GM15510 (cell line): ENCODE data around the gene TP73.
A peak's percentile ranks its signal among the peaks of the same experiment; 100 is the strongest.

Source experiments
- POLR2A ChIP-seq: IDR thresholded peaks from 3 replicates; pipeline ENCODE4 v1.6.1; 2011; ENCODE audit warnings: borderline replicate concordance; ENCODE audit not compliant: insufficient read length; ENCODE audit errors: extremely low read depth

The TP73 gene

GRCh38 chr1:3640121-3640837, 12.0 kb upstream of the TP73 start:
- no peak for TF ChIP-seq POLR2A

DNA sequence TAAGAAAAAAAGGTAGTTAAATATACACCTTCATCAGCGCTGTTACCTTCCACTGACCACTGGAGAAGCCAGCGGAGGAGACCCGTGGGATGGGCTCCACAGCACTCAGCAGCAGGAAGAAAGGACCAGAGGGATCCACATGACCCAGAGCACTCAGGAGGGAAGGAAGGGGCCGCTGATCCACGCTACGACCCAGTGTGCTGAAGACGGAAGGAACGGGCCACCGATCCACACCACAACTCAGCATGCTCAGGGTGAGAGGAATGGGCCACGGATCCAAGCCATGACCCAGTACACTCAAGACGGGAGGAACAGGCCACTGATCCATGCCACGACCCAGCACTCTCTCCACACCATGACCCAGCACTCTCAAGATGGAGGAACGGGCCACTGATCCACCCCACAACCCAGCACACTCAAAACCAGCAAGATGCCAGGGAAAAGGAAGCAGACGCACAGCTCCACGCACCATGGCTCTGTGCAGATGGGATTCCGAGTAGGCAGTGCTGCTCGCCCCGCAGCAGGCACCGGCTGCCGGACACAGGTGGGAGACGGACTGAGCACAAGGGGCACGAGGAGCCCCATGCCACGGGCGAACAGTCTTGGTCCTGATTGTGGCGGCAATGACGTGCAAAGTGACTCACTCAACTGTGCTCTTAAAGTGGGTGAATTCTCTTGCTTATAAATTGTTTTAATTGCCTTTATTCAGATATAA, 11.1 kb upstream of the TP73 start:
- TF ChIP-seq POLR2A, result no peak

- TF ChIP-seq POLR2A, result no peak
Measured at GRCh38 chr1:3641816-3642215, 10.5 kb upstream of the TP73 start.

- no peak for TF ChIP-seq POLR2A
Measured at GRCh38 chr1:3642919-3643675, 9.2 kb upstream of the TP73 start.

- TF ChIP-seq POLR2A, result no peak
Measured at GRCh38 chr1:3644273-3644672, 8.0 kb upstream of the TP73 start.

GRCh38 chr1:3645247-3645646, 7.1 kb upstream of the TP73 start:
- TF ChIP-seq POLR2A, result no peak

- no peak for TF ChIP-seq POLR2A
Measured at GRCh38 chr1:3645666-3646355, 6.5 kb upstream of the TP73 start.

- TF ChIP-seq POLR2A, result no peak
Measured at GRCh38 chr1:3646596-3646995, 5.7 kb upstream of the TP73 start.

- TF ChIP-seq POLR2A, result peak; percentile 80
Measured at GRCh38 chr1:3649342-3650247, 2.7 kb upstream of the TP73 start, which contains the start of gene WRAP73. Gene WRAP73, minus strand, starts transcription at chr1:3650103. Its CDS starts 104 bp downstream, at chr1:3649999.

- no peak for TF ChIP-seq POLR2A
Measured at GRCh38 chr1:3650248-3651025, 1.9 kb upstream of the TP73 start.

DNA sequence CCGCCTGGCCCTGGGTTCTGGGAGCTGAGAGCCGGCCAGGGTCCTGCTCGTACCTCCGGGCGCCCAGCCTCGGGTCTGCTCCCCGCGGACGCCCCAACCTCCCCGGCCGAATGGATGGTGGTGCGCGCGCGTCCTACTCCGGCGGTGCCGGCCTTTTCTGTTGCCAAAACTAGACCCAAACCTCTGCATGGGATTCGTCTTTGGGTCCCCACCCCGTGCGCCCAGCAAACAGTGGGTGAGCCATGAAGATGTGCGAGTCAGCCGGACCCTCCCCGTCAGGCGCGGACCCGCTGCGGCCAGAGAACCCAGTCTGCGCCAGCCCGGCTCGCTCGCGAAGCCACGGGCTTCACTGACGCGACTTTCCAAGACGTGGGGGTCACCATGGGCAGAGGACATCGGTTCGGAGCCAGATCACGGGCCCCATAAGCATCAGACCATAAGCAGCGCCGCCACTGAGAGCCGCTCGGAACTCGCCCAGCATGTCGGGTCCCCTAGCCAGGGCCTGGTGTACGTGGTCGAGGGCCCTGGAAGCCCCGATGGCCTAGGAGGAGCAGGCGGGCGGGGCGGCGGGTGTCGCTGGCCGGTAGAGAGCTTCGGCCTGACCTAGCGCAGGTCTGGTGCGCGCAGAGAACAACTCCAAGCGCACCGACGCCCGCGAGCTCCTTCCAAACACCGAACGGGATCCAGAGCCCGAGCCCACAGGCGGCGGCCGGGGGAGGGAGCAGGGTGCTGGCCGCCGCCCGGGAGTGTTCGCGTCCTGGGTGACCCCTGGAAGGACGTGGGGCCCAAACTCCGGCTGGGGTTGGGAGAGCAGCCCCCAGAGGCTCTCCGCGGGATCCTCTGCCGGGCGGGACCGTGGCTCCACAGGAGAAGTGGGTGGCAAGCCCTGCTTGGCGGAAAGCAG, 1.0 kb upstream of the TP73 start:
- no peak for TF ChIP-seq POLR2A
